ENCODE measurements around the gene CD247. TPM values are rescaled to one million over a fixed set of nuclear protein-coding genes. Genes with fewer than 3 reads are reported as not detected.

The CD247 gene
- total RNA-seq, 3 donors from 2014 or later, result 63.7 to 93.5 (median 73.2) TPM

DNA sequence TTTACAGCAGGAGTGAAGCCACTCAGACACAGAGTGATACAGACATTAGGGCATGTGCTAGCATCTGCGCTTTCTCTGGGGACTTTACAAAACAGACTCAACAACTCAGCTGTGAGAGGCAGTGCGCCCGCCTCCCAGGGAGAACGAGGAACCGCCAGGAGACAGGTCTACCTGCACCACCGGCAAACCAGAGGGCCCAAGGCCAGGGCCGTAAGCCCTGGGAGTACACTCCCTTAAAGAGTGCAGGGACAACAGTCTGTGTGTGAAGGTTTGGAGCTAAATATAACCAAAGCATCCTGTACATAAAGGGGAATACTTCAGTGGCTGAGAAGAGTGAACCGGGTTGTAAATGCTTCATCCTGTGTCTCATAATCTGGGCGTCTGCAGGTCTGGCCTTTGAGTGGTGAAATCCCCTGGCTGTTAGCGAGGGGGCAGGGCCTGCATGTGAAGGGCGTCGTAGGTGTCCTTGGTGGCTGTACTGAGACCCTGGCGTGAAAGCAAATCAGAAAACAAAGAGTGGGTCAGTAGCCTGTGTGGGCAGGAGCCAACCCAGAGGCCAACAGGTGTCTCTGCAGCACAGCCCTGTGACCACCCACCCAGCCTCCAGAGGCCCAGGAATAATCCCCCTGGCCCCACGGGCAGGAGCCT lies 86.9 kb downstream of the CD247 start:
- Mint-ChIP-seq H3K4me1 (ENCODE audit: low read depth) (peaks cover 60% of the 10 kb centered on the region), H3K36me3 (ENCODE audit: insufficient read depth) (peaks cover 25% of the 10 kb centered on the region), H3K27me3 (ENCODE audit: low read depth) (no peaks in the 10 kb centered on the region), H3K4me3 (no peak overlapping the region), H3K9me3 (no peaks in the 10 kb centered on the region)
- DNase-seq (no peak), ATAC-seq (peak in 1 of 2 donors; percentile 42)

DNA sequence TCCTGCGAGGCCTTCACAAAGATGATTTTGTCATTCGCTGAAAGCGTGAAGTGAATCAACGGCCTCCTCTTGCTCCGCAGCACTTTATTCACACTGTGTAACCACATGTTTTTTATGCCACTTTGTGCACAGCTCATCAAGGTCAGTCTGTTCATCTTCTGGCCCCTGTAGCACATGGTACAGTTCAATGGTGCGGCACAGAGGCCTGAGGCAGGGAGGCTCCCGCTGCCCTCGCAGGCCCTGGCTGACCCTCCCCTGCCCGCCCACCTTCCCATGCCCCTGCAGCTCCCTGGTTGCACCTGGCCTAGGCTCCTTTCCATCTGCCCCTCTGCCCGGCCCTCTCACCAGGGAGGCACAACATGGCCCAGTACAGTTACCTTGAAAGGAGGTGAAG lies 87.5 kb downstream of the CD247 start:
- DNase-seq (no peak), ATAC-seq (peak; percentile 15 to 39)
- no peaks in the 10 kb centered on the region for H3K9me3 Mint-ChIP-seq
- peaks cover 55% of the 10 kb centered on the region for H3K4me1 Mint-ChIP-seq (ENCODE audit: low read depth)
- H3K27me3 Mint-ChIP-seq (ENCODE audit: low read depth), result no peaks in the 10 kb centered on the region
- peaks cover 20% of the 10 kb centered on the region for H3K36me3 Mint-ChIP-seq (ENCODE audit: insufficient read depth)
- no peak overlapping the region for H3K4me3 Mint-ChIP-seq

DNA sequence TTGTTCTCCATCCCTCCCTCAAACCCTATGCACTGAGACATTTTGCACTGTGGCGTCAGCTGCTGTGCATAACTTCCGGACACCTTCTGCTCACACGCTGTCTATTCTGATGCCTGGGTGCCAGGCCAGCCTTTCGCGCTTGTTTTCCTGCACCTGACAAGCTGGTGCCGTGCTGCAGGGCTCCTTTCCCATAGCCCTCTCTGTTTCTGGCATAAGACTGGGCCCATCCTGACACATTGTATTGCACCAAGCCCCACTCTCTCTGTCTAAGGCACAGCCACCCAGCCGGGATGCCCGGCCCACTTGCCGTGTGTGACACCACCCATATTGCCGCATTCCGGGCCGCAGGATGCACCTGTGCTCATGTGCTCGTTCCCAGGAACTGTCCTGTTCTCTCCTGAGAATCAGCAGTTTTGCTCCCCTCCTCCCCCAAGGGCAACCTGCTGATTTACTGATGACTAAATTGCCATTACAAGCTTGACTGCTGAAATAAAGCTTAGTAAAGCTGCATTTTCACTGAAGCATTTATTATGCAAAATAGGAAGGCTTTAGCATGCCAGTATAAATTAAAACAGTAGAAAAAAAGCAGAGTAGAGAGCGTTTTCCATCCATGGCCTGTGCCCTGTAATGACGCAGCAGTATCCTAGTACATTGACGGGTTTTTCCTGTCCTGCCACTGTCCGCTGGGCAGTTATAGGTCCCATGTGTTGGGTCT lies 88.0 kb downstream of the CD247 start:
- H3K36me3 Mint-ChIP-seq (ENCODE audit: insufficient read depth), result peaks cover 17% of the 10 kb centered on the region
- ATAC-seq (peak in 1 of 2 donors; percentile 21), DNase-seq (no peak)
- peaks cover 49% of the 10 kb centered on the region for H3K4me1 Mint-ChIP-seq (ENCODE audit: low read depth)
- H3K4me3 Mint-ChIP-seq, result no peak overlapping the region
- H3K27me3 Mint-ChIP-seq (ENCODE audit: low read depth), result no peaks in the 10 kb centered on the region
- H3K9me3 Mint-ChIP-seq, result no peaks in the 10 kb centered on the region

DNA sequence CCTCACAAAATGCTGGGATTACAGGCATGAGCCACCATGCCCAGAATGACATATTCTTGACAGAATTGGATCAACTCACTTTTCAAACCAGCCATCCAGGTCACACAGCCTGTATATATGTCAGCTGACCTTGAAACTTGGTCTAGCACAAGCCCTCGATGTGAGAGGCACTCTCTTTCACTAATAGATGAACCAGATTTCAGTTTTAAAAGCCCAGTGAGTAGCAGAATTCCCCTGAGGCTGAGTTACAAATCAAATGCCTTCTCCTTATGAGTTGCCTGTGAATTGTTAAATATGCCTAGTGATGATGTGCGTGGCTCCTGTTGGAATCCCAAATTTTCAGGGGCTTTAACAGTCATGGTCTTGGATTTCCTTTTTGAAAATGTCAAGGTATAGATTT lies 88.7 kb downstream of the CD247 start:
- no peaks in the 10 kb centered on the region for H3K9me3 Mint-ChIP-seq
- H3K4me3 Mint-ChIP-seq, result no peak overlapping the region
- H3K36me3 Mint-ChIP-seq (ENCODE audit: insufficient read depth), result peaks cover 17% of the 10 kb centered on the region
- H3K27me3 Mint-ChIP-seq (ENCODE audit: low read depth), result no peaks in the 10 kb centered on the region
- H3K4me1 Mint-ChIP-seq (ENCODE audit: low read depth), result peaks cover 48% of the 10 kb centered on the region
- ATAC-seq (no peak), DNase-seq (no peak)

DNA sequence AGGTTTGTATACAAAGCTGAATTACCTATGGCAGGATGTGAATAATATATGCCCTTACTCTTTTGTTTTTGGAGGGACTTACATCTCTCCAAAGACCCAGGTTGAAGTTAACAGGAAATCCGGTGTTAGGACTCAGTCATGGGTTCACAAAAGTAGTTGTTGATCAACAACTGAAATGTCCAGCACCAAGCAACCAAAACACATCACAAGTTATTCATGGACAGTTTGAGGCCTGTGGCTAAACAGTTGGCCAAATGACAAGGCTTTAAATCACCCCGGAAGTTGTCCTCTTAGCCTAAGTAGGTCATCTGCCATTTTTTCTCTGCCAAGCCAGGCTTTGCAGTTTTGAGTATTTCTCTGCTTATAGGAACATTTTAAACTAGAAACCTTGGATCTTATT lies 89.9 kb downstream of the CD247 start:
- Mint-ChIP-seq H3K36me3 (ENCODE audit: insufficient read depth) (peaks cover 12% of the 10 kb centered on the region), H3K27me3 (ENCODE audit: low read depth) (no peaks in the 10 kb centered on the region), H3K9me3 (no peaks in the 10 kb centered on the region), H3K4me3 (no peak overlapping the region), H3K4me1 (ENCODE audit: low read depth) (peaks cover 42% of the 10 kb centered on the region)
- DNase-seq (no peak), ATAC-seq (peak in 1 of 2 donors; percentile 24)

DNA sequence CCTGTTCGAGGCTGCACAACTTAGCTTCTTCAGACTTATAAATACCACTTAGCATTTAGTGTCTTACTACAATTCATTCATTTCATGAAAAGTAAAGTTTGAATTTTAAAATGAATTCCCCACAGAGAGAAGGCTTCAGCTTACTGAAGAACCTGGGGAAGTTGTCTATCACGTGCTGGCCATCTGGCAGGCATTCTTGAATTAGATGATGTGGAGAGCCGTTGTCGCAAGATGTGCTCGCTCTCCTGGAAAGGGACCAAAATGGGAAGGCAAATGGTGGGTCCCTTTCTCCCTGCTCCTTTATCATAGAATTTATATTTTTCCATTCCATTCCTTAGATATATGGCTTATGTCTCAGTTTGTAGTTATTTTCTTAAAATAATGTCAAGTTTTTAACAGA lies 90.5 kb downstream of the CD247 start:
- no peak for ATAC-seq
- DNase-seq, result no peak
- peaks cover 38% of the 10 kb centered on the region for H3K4me1 Mint-ChIP-seq (ENCODE audit: low read depth)
- no peaks in the 10 kb centered on the region for H3K9me3 Mint-ChIP-seq
- no peak overlapping the region for H3K4me3 Mint-ChIP-seq
- H3K36me3 Mint-ChIP-seq (ENCODE audit: insufficient read depth), result peaks cover 10% of the 10 kb centered on the region
- no peaks in the 10 kb centered on the region for H3K27me3 Mint-ChIP-seq (ENCODE audit: low read depth)

DNA sequence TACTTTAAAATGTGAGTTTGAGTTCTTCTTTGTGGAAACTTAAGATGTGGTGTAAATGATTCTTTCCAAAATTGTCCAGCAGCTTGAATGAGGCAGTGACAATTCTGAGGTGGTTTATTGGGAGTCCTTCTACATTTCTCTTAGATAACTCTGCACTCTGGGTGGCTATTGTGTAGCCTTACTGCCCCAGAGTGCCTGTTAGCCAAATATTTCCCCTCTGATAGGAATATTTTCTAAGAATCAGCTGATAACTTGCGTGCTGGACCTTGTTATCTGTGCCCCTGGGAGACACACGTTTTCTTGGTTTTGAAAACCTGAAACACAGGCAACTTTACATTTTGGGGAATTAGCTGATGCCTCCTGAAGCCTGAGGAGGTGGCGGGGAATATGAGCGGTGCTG lies 91.6 kb downstream of the CD247 start:
- ATAC-seq, result no peak
- DNase-seq, result no peak
- peaks cover 35% of the 10 kb centered on the region for H3K4me1 Mint-ChIP-seq (ENCODE audit: low read depth)
- peaks cover 14% of the 10 kb centered on the region for H3K36me3 Mint-ChIP-seq (ENCODE audit: insufficient read depth)
- no peaks in the 10 kb centered on the region for H3K9me3 Mint-ChIP-seq
- H3K27me3 Mint-ChIP-seq (ENCODE audit: low read depth), result no peaks in the 10 kb centered on the region
- no peak overlapping the region for H3K4me3 Mint-ChIP-seq

DNA sequence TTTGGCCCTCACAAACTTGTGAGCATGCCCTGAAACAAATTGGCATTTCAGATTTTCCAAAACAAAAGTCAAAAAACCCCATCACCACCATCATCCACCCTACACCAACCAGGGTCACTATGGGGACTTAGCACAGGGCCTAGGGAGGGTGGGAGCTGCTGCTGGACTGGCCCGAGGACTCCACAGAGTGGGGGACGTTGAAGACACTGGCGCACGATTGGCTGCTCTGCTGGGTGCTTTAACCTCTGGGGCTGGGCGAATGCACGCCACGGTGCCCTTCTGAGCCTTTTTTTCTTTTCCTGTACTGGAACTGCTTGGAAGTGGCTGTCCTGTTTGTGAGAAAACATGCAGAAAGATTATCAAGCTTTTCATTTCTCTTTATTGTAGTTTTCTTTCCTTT lies 92.8 kb downstream of the CD247 start:
- Mint-ChIP-seq H3K4me1 (ENCODE audit: low read depth) (peaks cover 27% of the 10 kb centered on the region), H3K9me3 (no peaks in the 10 kb centered on the region), H3K27me3 (ENCODE audit: low read depth) (no peaks in the 10 kb centered on the region), H3K4me3 (no peak overlapping the region), H3K36me3 (ENCODE audit: insufficient read depth) (peaks cover 8% of the 10 kb centered on the region)
- DNase-seq, result no peak
- no peak for ATAC-seq

DNA sequence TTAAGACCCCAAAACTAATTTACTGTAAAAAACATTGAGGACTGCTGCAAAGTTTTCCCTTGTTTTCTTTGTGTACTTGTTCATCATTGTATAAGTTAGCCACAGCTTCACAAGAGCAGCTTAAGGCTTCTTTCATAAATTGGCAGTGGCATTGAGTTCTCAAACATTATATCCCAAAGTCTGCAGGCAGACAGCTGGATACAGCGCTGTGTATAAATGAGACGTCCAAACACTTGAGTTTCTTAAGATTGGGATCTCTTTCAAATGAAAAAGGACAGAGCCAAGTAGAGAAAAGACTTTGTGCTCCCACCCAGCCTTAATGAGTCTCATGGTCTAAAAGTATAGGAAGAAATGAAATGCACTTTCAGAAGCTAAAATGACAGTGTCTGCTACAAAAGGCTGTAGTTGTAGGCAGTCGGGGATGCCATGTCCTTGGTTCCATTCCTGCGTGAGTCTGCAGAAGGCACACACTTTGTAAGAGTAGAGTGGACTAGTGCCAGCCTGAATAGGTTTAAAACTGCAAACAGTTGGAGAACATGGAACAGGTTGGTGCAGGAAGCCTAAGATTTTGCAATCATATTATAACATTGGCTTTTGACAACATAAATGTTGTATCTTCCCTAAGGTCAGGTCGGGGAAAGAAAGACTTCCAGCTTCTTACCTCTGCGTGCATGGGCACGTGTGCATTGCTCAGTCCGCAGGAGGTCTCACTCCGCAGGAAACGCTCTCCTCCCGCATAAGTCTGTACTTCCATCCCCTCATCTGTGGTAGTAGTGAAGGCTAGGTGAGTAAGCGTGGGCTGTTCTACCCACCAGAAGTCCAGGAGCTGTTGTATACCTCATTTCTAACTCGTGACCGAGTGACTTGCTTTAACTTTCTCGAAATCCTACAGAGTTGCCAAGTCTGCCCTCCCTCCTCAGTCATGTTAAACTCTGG lies 94.4 kb downstream of the CD247 start:
- DNase-seq, result no peak
- Mint-ChIP-seq H3K4me1 (ENCODE audit: low read depth) (peaks cover 16% of the 10 kb centered on the region), H3K9me3 (no peaks in the 10 kb centered on the region), H3K4me3 (no peak overlapping the region), H3K27me3 (ENCODE audit: low read depth) (no peaks in the 10 kb centered on the region), H3K36me3 (ENCODE audit: insufficient read depth) (peaks cover 4% of the 10 kb centered on the region)
- no peak for ATAC-seq

DNA sequence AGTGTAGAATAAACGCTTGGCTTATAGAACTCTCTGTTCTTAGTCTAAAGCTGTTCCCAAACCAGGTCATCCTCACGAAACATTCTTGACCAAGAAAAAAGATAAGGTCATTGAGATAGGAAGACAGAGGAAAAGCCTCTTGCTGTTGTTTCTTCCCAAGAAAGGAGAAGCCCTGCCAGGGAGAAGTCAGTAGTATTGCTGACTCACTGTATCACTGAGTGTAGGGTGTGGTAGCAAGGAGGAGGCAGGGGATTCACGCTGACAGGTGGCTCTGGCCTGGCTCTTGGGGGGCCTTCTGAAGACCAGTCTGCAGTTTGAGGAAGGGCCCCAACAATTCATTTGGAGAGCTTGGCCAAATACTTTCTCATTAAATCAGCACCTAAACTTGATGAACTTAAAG lies 97.8 kb downstream of the CD247 start:
- Mint-ChIP-seq H3K36me3 (ENCODE audit: insufficient read depth) (peaks cover 7% of the 10 kb centered on the region), H3K4me1 (ENCODE audit: low read depth) (peaks cover 2% of the 10 kb centered on the region), H3K4me3 (no peak overlapping the region), H3K27me3 (ENCODE audit: low read depth) (no peaks in the 10 kb centered on the region), H3K9me3 (no peaks in the 10 kb centered on the region)
- DNase-seq (no peak), ATAC-seq (no peak)

DNA sequence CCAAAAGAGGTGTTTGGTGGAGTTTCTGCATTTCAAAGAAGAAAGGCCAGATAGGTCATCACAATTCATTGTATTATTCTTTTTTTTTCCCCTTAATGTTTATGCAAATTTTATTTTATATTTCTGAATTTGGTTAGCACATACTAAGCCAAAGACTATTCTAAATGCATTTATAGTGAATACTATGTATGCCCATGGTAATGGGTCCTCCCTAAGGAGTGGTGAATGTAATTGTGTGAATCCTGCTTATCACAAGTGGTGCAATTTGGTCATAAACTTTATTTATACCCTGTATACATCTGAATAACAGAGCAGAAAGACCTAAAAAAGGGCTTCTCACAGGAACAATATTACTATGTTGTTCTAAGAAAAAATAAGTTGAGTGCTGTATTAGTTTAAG lies 99.1 kb downstream of the CD247 start:
- no peaks in the 10 kb centered on the region for H3K9me3 Mint-ChIP-seq
- H3K4me3 Mint-ChIP-seq, result no peak overlapping the region
- no peaks in the 10 kb centered on the region for H3K27me3 Mint-ChIP-seq (ENCODE audit: low read depth)
- DNase-seq (no peak), ATAC-seq (no peak)
- peaks cover 6% of the 10 kb centered on the region for H3K4me1 Mint-ChIP-seq (ENCODE audit: low read depth)
- peaks cover 8% of the 10 kb centered on the region for H3K36me3 Mint-ChIP-seq (ENCODE audit: insufficient read depth)

DNA sequence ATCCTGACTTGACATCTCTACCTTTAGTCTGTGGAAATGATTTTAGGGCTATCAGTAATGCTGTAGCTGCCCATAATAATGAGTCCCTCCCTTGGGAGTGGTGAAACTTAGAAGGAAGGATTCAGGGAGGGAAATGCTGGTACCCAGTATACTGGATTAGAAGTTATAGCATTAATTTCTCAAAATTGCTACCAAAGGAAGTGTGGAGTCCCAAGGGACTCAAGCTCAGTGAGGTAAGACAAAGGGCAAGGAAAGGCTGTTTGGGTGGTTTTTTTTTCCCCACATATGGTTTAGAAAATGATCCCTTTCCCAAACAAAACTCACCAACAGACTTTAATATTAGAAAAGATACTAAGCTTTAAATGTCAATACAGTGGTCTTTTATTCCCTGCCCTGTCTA lies 99.9 kb downstream of the CD247 start:
- ATAC-seq (no peak), DNase-seq (no peak)
- Mint-ChIP-seq H3K4me1 (ENCODE audit: low read depth) (peaks cover 7% of the 10 kb centered on the region), H3K27me3 (ENCODE audit: low read depth) (no peaks in the 10 kb centered on the region), H3K9me3 (no peaks in the 10 kb centered on the region), H3K4me3 (no peak overlapping the region), H3K36me3 (ENCODE audit: insufficient read depth) (peaks cover 11% of the 10 kb centered on the region)

DNA sequence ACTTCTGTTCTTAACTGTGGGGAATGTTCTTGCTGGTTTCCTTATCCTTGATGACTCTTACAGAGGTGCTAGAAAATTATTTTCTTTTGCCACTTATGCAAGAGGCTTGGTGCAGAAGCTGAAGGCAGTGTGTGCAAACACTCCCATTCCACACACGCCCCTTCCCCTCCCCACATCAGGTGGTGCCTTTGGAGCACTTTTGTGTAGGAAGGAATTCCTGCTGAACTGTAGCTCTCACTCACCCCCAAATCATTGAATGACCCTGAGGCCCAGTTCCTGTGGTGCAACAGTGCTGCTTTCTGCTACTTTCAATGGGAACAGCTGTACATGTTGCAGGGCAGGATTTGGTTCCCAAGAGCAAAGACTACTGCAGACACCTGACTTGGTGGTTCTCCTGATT lies 101.8 kb downstream of the CD247 start:
- H3K9me3 Mint-ChIP-seq, result no peaks in the 10 kb centered on the region
- H3K36me3 Mint-ChIP-seq (ENCODE audit: insufficient read depth), result peaks cover 19% of the 10 kb centered on the region
- H3K4me1 Mint-ChIP-seq (ENCODE audit: low read depth), result peaks cover 13% of the 10 kb centered on the region
- H3K4me3 Mint-ChIP-seq, result no peak overlapping the region
- H3K27me3 Mint-ChIP-seq (ENCODE audit: low read depth), result no peaks in the 10 kb centered on the region
- no peak for ATAC-seq
- no peak for DNase-seq

DNA sequence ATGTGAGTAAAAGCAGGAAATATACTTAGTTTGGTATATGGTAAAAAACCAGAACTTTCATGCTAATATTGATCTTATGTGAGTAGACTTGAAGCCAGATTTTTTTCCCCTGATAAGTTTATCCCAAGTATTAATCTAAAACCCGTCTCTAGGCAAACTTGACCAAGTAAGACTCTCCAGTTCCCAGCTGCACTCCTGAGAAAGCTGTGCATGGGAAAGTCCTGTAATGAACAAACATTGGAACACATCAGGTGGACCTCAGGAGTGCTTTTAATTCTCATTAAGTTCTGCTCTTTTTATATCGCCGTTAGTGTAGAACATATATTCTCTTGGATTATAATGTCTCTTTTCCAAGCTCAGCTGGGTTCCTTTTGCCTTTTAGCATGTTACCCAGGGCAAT lies 105.0 kb downstream of the CD247 start:
- no peak for ATAC-seq
- Mint-ChIP-seq H3K4me1 (ENCODE audit: low read depth) (peaks cover 13% of the 10 kb centered on the region), H3K9me3 (no peaks in the 10 kb centered on the region), H3K4me3 (no peak overlapping the region), H3K27me3 (ENCODE audit: low read depth) (no peaks in the 10 kb centered on the region), H3K36me3 (ENCODE audit: insufficient read depth) (peaks cover 24% of the 10 kb centered on the region)
- no peak for DNase-seq

Measured in activated T-cell treated with anti-CD3 and anti-CD28 coated beads, Interleukin-2, amount 50 U/mL, for 4 hours (primary cell).